Sigmoid colon (tissue), 3 donors: ENCODE measurements around the gene PIWIL4.
A peak's percentile ranks its signal among the peaks of the same experiment; 100 is the strongest.

Experiments
- CTCF ChIP-seq, 4 experiments: fragments of 450-650 bp in 3 of 4; fragments of 200-600 bp in 1 of 4; IDR thresholded peaks; one replicate each; pipeline ENCODE4 v1.5.1; 2016 to 2019; ENCODE audit warnings: antibody characterized with exemption in 4 of 4, mild to moderate bottlenecking in 3 of 4, moderate library complexity in 2 of 4
- POLR2A ChIP-seq, 2 donors: fragments of 450-650 bp; IDR thresholded peaks; one replicate each; pipeline ENCODE4 v1.6.1; 2016; ENCODE audit warnings: antibody characterized with exemption in 2 of 2, mild to moderate bottlenecking in 2 of 2, moderate library complexity in 2 of 2

GRCh38 chr11:94563176-94563847 lies 3.9 kb upstream of the PIWIL4 start:
- TF ChIP-seq CTCF (IDR thresholded peaks at IDR 0.05): peak in 1 of 4 experiments; percentile 25
- no peak for TF ChIP-seq POLR2A (IDR thresholded peaks at IDR 0.05)
